A673 (cell line): ENCODE data around the gene UGT1A7.

ENCODE experiments used
- CTCF ChIP-seq: fragments of 300-800, 200-600 bp; sonication (generic); conservative IDR thresholded peaks from 2 replicates; pipeline ENCODE4 v1.5.1; 2017; ENCODE audit warnings: low read depth, mild to moderate bottlenecking, antibody characterized with exemption, low read length, moderate library complexity, mixed read lengths
- EZH2 ChIP-seq: fragments of 200-600 bp; sonication (generic); IDR thresholded peaks from 2 replicates; pipeline ENCODE4 v1.6.1; 2017; ENCODE audit warnings: borderline replicate concordance, low read depth, mild to moderate bottlenecking, mixed read lengths, antibody characterized with exemption, low read length; ENCODE audit not compliant: poor library complexity, severe bottlenecking

- no peak for TF ChIP-seq CTCF
- TF ChIP-seq EZH2: no peak
Measured at GRCh38 chr2:233692648-233693047, 10.9 kb downstream of the UGT1A7 start, which contains the start of gene UGT1A6.
